Right cardiac atrium (tissue), 5 donors: ENCODE results near the gene ACTL6B. TPM values are rescaled to one million over a fixed set of nuclear protein-coding genes. Genes with fewer than 3 reads are reported as not detected.
A peak's percentile ranks its signal among the peaks of the same experiment; 100 is the strongest.

ENCODE experiments used
- ATAC-seq, 2 donors: fragments of 200-7000 bp; cut with Tn5 transposase; one replicate each; pipeline versions ENCODE4 v1.8.0 to v1.9.1; 2020; ENCODE audit warnings: moderate library complexity in 2 of 2, mild to moderate bottlenecking in 1 of 2
- DNase-seq, 3 donors: peaks; one replicate each; pipeline ENCODE4 v3.0.0-alpha.2; 2020
- H3K27ac ChIP-seq: one replicate; pipeline ENCODE4 v1.5.1; 2013; ENCODE audit warnings: mild to moderate bottlenecking, low read length, control low read depth, moderate library complexity
- H3K27me3 ChIP-seq: one replicate; pipeline ENCODE4 v1.6.1; 2013; ENCODE audit not compliant: control insufficient read depth, insufficient read depth
- H3K4me1 ChIP-seq: one replicate; pipeline ENCODE4 v1.6.1; 2013; ENCODE audit warnings: low read length; ENCODE audit not compliant: control insufficient read depth, insufficient read depth
- H3K4me3 ChIP-seq: one replicate; pipeline ENCODE4 v1.5.1; 2013; ENCODE audit warnings: low read length, control low read depth
- H3K9me3 ChIP-seq: one replicate; pipeline ENCODE4 v1.6.1; 2013; ENCODE audit warnings: low read length; ENCODE audit not compliant: control insufficient read depth
- WGBS: extraction: QIAGEN DNeasy Blood & Tissue Kit; methylation state at CpG from one replicate; pipeline ENCODE4 v1.1.7; 2013; 5-methylcytosine and 5-hydroxymethylcytosine counted together
- intact Hi-C, 4 donors: fragments of 100-400 bp; cut with DNase I; formaldehyde crosslinking; loops; one replicate each; pipeline versions ENCODE4 v1.11.0 to v1.14.0; 2022 to 2023
- polyA plus RNA-seq: library from polyadenylated mRNA; stranded (reverse); fragments of 200-250 nt; gene quantifications from one replicate; pipeline ENCODE4 v1.2.3, GENCODE V29; 2013
- total RNA-seq, 4 donors: library from RNA; stranded (reverse); fragmentation: NEBNext Ultra II Directional; extraction: Animal tissue kit (Norgen Biotek cat#: 25700); gene quantifications; one replicate each; pipeline ENCODE4 v1.2.1, GENCODE V29; 2021
- donor health status: healthy with polysubstance abuse.
- donor health status: DM: no; HTN: yes; CAD: no.
- donor health status: DM: no; HTN: no; CAD: no.
- donor health status: DM: no; HTN: yes; CAD: no; lungs with severe emphysema.
- donor health status: DM: yes; HTN: yes; CAD: no.

ACTL6B gene
- total and polyA plus RNA-seq, 5 donors: not detected

GRCh38 chr7:100677308-100678267 lies 21.3 kb upstream of the ACTL6B start:
- Histone ChIP-seq H3K4me1 (peaks cover 2% of the 10 kb centered on the region), H3K27ac (no peak overlapping the region), H3K4me3 (no peak overlapping the region), H3K27me3 (no peaks in the 10 kb centered on the region), H3K9me3 (no peaks in the 10 kb centered on the region)
- no peak for ATAC-seq
- peak; percentile 27 to 71 (median 68) for DNase-seq
- intact Hi-C loops: loop anchor here in 1 of 4 donors (10.0 kb wide), 2 partner anchors 63 to 93 kb away; partner anchors contain the start of genes FBXO24, LRCH4 and MOSPD3
- 81% methylated on average over 36 of the region's 36 CpGs for WGBS

GRCh38 chr7:100676501-100677306 lies 20.5 kb upstream of the ACTL6B start:
- intact Hi-C loops: loop anchor here in 1 of 4 donors (10.0 kb wide), 2 partner anchors 62 to 92 kb away; partner anchors contain the start of genes FBXO24, LRCH4 and MOSPD3
- Histone ChIP-seq H3K9me3 (no peaks in the 10 kb centered on the region), H3K27me3 (no peaks in the 10 kb centered on the region), H3K4me1 (peaks cover 2% of the 10 kb centered on the region), H3K27ac (peak overlapping the region; percentile 33), H3K4me3 (peak overlapping the region; percentile 96)
- DNase-seq (peak in 2 of 3 donors; percentile 55 to 59), ATAC-seq (no peak)
- WGBS: 80% methylated on average over 23 of the region's 23 CpGs

GRCh38 chr7:100675581-100676350 lies 19.5 kb upstream of the ACTL6B start:
- Histone ChIP-seq H3K27me3 (no peaks in the 10 kb centered on the region), H3K9me3 (no peaks in the 10 kb centered on the region), H3K4me1 (peaks cover 2% of the 10 kb centered on the region), H3K27ac (peak overlapping the region; percentile 81), H3K4me3 (peak overlapping the region; percentile 96)
- WGBS: 1% methylated on average over 59 of the region's 59 CpGs
- DNase-seq: peak; percentile 87 to 95 (median 94)
- intact Hi-C loops: loop anchor here in 1 of 4 donors (10.0 kb wide), 2 partner anchors 61 to 91 kb away; partner anchors contain the start of genes FBXO24, LRCH4 and MOSPD3
- peak; percentile 12 to 43 for ATAC-seq

GRCh38 chr7:100675105-100675451 lies 18.8 kb upstream of the ACTL6B start:
- H3K4me1 ChIP-seq: no peaks in the 10 kb centered on the region
- H3K27me3 ChIP-seq: no peaks in the 10 kb centered on the region
- H3K27ac ChIP-seq: peak overlapping the region; percentile 96
- intact Hi-C loops: loop anchor here in 1 of 4 donors (10.0 kb wide), 2 partner anchors 60 to 90 kb away; partner anchors contain the start of genes FBXO24, LRCH4 and MOSPD3
- under 1% methylated on average over 46 of the region's 46 CpGs for WGBS
- DNase-seq (peak in 1 of 3 donors; percentile 69), ATAC-seq (no peak)
- peak overlapping the region; percentile 96 for H3K4me3 ChIP-seq
- no peaks in the 10 kb centered on the region for H3K9me3 ChIP-seq

GRCh38 chr7:100674411-100675104 lies 18.3 kb upstream of the ACTL6B start:
- peak overlapping the region; percentile 96 for H3K27ac ChIP-seq
- DNase-seq (peak; percentile 52 to 79 (median 72)), ATAC-seq (no peak)
- H3K4me1 ChIP-seq: no peaks in the 10 kb centered on the region
- no peaks in the 10 kb centered on the region for H3K9me3 ChIP-seq
- H3K27me3 ChIP-seq: no peaks in the 10 kb centered on the region
- under 1% methylated on average over 43 of the region's 43 CpGs for WGBS
- intact Hi-C loops: loop anchor here in 2 of 4 donors (5.0 to 10.0 kb wide), 3 partner anchors 60 to 90 kb away; partner anchors contain the start of genes MOSPD3 (in 2 of the 2), FBXO24 (in 1 of the 2) and LRCH4 (in 1 of the 2)
- peak overlapping the region; percentile 96 for H3K4me3 ChIP-seq

GRCh38 chr7:100673942-100674410 lies 17.7 kb upstream of the ACTL6B start:
- under 1% methylated on average over 34 of the region's 34 CpGs for WGBS
- no peak for ATAC-seq
- H3K4me3 ChIP-seq: peak overlapping the region; percentile 96
- peak; percentile 70 to 88 (median 83) for DNase-seq
- peak overlapping the region; percentile 96 for H3K27ac ChIP-seq
- no peaks in the 10 kb centered on the region for H3K27me3 ChIP-seq
- no peaks in the 10 kb centered on the region for H3K9me3 ChIP-seq
- no peaks in the 10 kb centered on the region for H3K4me1 ChIP-seq
- intact Hi-C loops: loop anchor here in 2 of 4 donors (5.0 to 10.0 kb wide), 3 partner anchors 59 to 89 kb away; partner anchors contain the start of genes MOSPD3 (in 2 of the 2), FBXO24 (in 1 of the 2) and LRCH4 (in 1 of the 2)

- no peaks in the 10 kb centered on the region for H3K27me3 ChIP-seq
- peak within 1 kb of the TSS; percentile 96 for H3K4me3 ChIP-seq
- peak within 1 kb of the TSS; percentile 96 for H3K27ac ChIP-seq
- no peaks in the 10 kb centered on the region for H3K4me1 ChIP-seq
- intact Hi-C loops: loop anchor here in 2 of 4 donors (5.0 to 10.0 kb wide), 3 partner anchors 59 to 89 kb away; partner anchors contain the start of genes MOSPD3 (in 2 of the 2), FBXO24 (in 1 of the 2) and LRCH4 (in 1 of the 2)
- WGBS: under 1% methylated on average over 55 of the region's 65 CpGs
- H3K9me3 ChIP-seq: no peaks in the 10 kb centered on the region
- DNase-seq: peak; percentile 99 to 100 (median 100)
- peak; percentile 90 to 93 for ATAC-seq
Observed at GRCh38 chr7:100673302-100673941, 17.2 kb upstream of the ACTL6B start, which contains the start of gene GNB2. Gene GNB2, plus strand, starts transcription at chr7:100673740. Its CDS starts 2,526 bp downstream, at chr7:100676266.

- ATAC-seq (no peak), DNase-seq (no peak)
- Histone ChIP-seq H3K27me3 (no peaks in the 10 kb centered on the region), H3K4me1 (no peaks in the 10 kb centered on the region), H3K9me3 (no peaks in the 10 kb centered on the region), H3K4me3 (no peak overlapping the region), H3K27ac (no peak overlapping the region)
- 91% methylated on average over 18 of the region's 18 CpGs for WGBS
- intact Hi-C loops: loop anchor here in 2 of 4 donors (5.0 to 10.0 kb wide), 3 partner anchors 57 to 87 kb away; partner anchors contain the start of genes MOSPD3 (in 2 of the 2), FBXO24 (in 1 of the 2) and LRCH4 (in 1 of the 2)
Observed at GRCh38 chr7:100671353-100672327, 15.4 kb upstream of the ACTL6B start.
